Neural cell (in vitro differentiated cells): Measurements from ENCODE around the gene MUC6. TPM values are rescaled to one million over a fixed set of nuclear protein-coding genes. Genes with fewer than 3 reads are reported as not detected.

ENCODE experiments used
- H2AFZ ChIP-seq: fragments of 200-600, 300-800 bp; sonication (generic), shearing (Covaris generic); 2 replicates; pipeline ENCODE4 v1.6.0; 2014; ENCODE audit warnings: low read depth, mild to moderate bottlenecking, antibody characterized with exemption, low read length, moderate library complexity
- H3F3A ChIP-seq: fragments of 200-600 bp; shearing (Covaris generic); 2 replicates; pipeline ENCODE4 v1.6.1; 2016; ENCODE audit warnings: mild to moderate bottlenecking, moderate library complexity, mixed read lengths, antibody characterized with exemption, low read length; ENCODE audit not compliant: insufficient read depth, poor library complexity, severe bottlenecking
- H3K27ac ChIP-seq: fragments of 200-600, 300-800 bp; sonication (generic), shearing (Covaris generic); 2 replicates; pipeline ENCODE4 v1.5.1; 2014; ENCODE audit warnings: mild to moderate bottlenecking, low read length, moderate library complexity
- H3K27me3 ChIP-seq: fragments of 300-800, 200-600 bp; sonication (generic), shearing (Covaris generic); 2 replicates; pipeline ENCODE4 v1.6.0; 2014; ENCODE audit warnings: mild to moderate bottlenecking, low read depth, low read length, moderate library complexity; ENCODE audit not compliant: insufficient read depth
- H3K36me3 ChIP-seq: fragments of 300-800, 200-600 bp; sonication (generic), shearing (Covaris generic); 2 replicates; pipeline ENCODE4 v1.5.1; 2014; ENCODE audit warnings: mild to moderate bottlenecking, antibody characterized with exemption, low read length, moderate library complexity; ENCODE audit not compliant: insufficient read depth
- H3K4me2 ChIP-seq: fragments of 300-800, 200-600 bp; sonication (generic), shearing (Covaris generic); 2 replicates; pipeline ENCODE4 v1.6.0; 2014; ENCODE audit warnings: mild to moderate bottlenecking, low read length
- H3K4me3 ChIP-seq: fragments of 300-800, 200-600 bp; sonication (generic), shearing (Covaris generic); 2 replicates; pipeline ENCODE4 v1.5.1; 2014; ENCODE audit warnings: mild to moderate bottlenecking, low read length, moderate library complexity
- H3K79me2 ChIP-seq: fragments of 200-600 bp; shearing (Covaris generic); replicated peaks from 2 replicates; pipeline ENCODE4 v1.6.0; 2014; ENCODE audit warnings: mild to moderate bottlenecking, low read length, moderate library complexity; ENCODE audit not compliant: insufficient read depth
- H3K9ac ChIP-seq: fragments of 300-800, 200-600 bp; sonication (generic), shearing (Covaris generic); 2 replicates; pipeline ENCODE4 v1.6.1; 2016; ENCODE audit warnings: mild to moderate bottlenecking, low read length, mixed read lengths
- H3K9me2 ChIP-seq: fragments of 200-600 bp; shearing (Covaris generic); 2 replicates; pipeline ENCODE4 v1.6.1; 2016; ENCODE audit warnings: mild to moderate bottlenecking, low read length, mixed read lengths; ENCODE audit not compliant: insufficient read depth
- H3K9me3 ChIP-seq: fragments of 200-600, 300-800 bp; sonication (generic), shearing (Covaris generic); 2 replicates; pipeline ENCODE4 v1.6.1; 2016; ENCODE audit warnings: mild to moderate bottlenecking, mixed run types, low read length, moderate library complexity, mixed read lengths
- H4K20me1 ChIP-seq: fragments of 200-600 bp; shearing (Covaris generic); 2 replicates; pipeline ENCODE4 v1.6.1; 2016; ENCODE audit warnings: mild to moderate bottlenecking, mixed run types; ENCODE audit not compliant: insufficient read depth
- CTCF ChIP-seq: fragments of 450-650 bp; IDR thresholded peaks from 2 replicates; pipeline ENCODE4 v1.5.1; 2014; ENCODE audit warnings: antibody characterized with exemption, mild to moderate bottlenecking, moderate library complexity; ENCODE audit not compliant: poor library complexity, severe bottlenecking
- EP300 ChIP-seq: fragments of 450-650 bp; conservative IDR thresholded peaks from 2 replicates; pipeline ENCODE4 v1.6.1; 2014; ENCODE audit warnings: antibody characterized with exemption, mild to moderate bottlenecking, moderate library complexity; ENCODE audit not compliant: poor library complexity, severe bottlenecking
- EZH2 ChIP-seq: fragments of 200-600, 300-800 bp; shearing (Covaris generic), sonication (generic); IDR thresholded peaks from 2 replicates; pipeline ENCODE4 v1.6.1; 2014; ENCODE audit warnings: antibody characterized with exemption, low read length, borderline replicate concordance, mild to moderate bottlenecking; ENCODE audit not compliant: insufficient read depth, poor library complexity, severe bottlenecking
- MXI1 ChIP-seq: fragments of 450-650 bp; conservative IDR thresholded peaks from 2 replicates; pipeline ENCODE4 v1.6.1; 2014; ENCODE audit warnings: antibody characterized with exemption, mild to moderate bottlenecking; ENCODE audit not compliant: poor library complexity, severe bottlenecking
- POLR2AphosphoS5 ChIP-seq: IDR thresholded peaks from 2 replicates; pipeline ENCODE4 v1.6.1; 2012
- RAD21 ChIP-seq: fragments of 450-650 bp; conservative IDR thresholded peaks from 2 replicates; pipeline ENCODE4 v1.6.1; 2014; ENCODE audit warnings: antibody characterized with exemption, mild to moderate bottlenecking, moderate library complexity
- REST ChIP-seq: IDR thresholded peaks from 2 replicates; pipeline ENCODE4 v1.6.1; 2012; ENCODE audit warnings: borderline replicate concordance
- SMC3 ChIP-seq: fragments of 450-650 bp; conservative IDR thresholded peaks from 2 replicates; pipeline ENCODE4 v1.6.1; 2014; ENCODE audit warnings: antibody characterized with exemption, mild to moderate bottlenecking, moderate library complexity; ENCODE audit not compliant: poor library complexity
- TAF1 ChIP-seq: IDR thresholded peaks from 2 replicates; pipeline ENCODE4 v1.6.1; 2012; ENCODE audit warnings: low read depth
- polyA plus RNA-seq: library from polyadenylated mRNA; depleted of rRNA; stranded (reverse); fragments of >200 nt; gene quantifications from 2 replicates; pipeline ENCODE4 v1.2.3, GENCODE V29; 2014

Gene MUC6
- polyA plus RNA-seq, 1 donor from 2014 or later, result not detected

- Histone ChIP-seq H3K27me3 (no peaks in the 10 kb centered on the region), H2AFZ (no peak overlapping the region), H3K4me2 (no peak overlapping the region), H3K9me2 (no peaks in the 10 kb centered on the region), H3F3A (no peaks in the 10 kb centered on the region), H4K20me1 (no peaks in the 10 kb centered on the region), H3K4me3 (no peak overlapping the region), H3K79me2 (no peaks in the 10 kb centered on the region), H3K36me3 (no peaks in the 10 kb centered on the region), H3K27ac (no peak overlapping the region), H3K9ac (no peak overlapping the region), H3K9me3 (no peaks in the 10 kb centered on the region)
- TF ChIP-seq TAF1, result no peak
- no peak for TF ChIP-seq EZH2
- no peak for TF ChIP-seq SMC3
Measured at GRCh38 chr11:1070594-1071462, 34.3 kb upstream of the MUC6 start.

DNA sequence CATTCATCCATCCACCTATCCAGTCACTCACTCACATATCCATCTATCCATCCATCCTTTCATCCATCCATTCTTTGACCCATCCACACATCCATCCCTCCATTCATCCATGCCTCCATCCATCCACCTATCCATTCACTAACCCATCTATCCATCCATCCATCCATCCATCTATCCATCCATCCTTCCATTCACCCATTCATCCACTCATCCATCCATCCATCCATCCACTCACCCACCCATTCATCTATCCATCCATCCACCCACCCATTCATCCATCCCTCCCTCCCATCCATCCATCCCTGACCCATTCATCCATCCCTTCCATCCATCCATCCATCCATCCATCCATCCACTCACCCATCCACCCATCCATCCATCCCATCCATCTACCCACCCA lies 33.2 kb upstream of the MUC6 start:
- no peaks in the 10 kb centered on the region for H3F3A ChIP-seq
- no peaks in the 10 kb centered on the region for H3K79me2 ChIP-seq
- H4K20me1 ChIP-seq, result no peaks in the 10 kb centered on the region
- H3K36me3 ChIP-seq, result no peaks in the 10 kb centered on the region
- H3K9me2 ChIP-seq, result no peaks in the 10 kb centered on the region
- H3K27me3 ChIP-seq, result no peaks in the 10 kb centered on the region
- no peak overlapping the region for H2AFZ ChIP-seq
- no peak for TF ChIP-seq CTCF
- H3K4me2 ChIP-seq, result no peak overlapping the region
- H3K9ac ChIP-seq, result no peak overlapping the region
- H3K9me3 ChIP-seq, result no peaks in the 10 kb centered on the region
- H3K27ac ChIP-seq, result no peak overlapping the region
- no peak overlapping the region for H3K4me3 ChIP-seq

DNA sequence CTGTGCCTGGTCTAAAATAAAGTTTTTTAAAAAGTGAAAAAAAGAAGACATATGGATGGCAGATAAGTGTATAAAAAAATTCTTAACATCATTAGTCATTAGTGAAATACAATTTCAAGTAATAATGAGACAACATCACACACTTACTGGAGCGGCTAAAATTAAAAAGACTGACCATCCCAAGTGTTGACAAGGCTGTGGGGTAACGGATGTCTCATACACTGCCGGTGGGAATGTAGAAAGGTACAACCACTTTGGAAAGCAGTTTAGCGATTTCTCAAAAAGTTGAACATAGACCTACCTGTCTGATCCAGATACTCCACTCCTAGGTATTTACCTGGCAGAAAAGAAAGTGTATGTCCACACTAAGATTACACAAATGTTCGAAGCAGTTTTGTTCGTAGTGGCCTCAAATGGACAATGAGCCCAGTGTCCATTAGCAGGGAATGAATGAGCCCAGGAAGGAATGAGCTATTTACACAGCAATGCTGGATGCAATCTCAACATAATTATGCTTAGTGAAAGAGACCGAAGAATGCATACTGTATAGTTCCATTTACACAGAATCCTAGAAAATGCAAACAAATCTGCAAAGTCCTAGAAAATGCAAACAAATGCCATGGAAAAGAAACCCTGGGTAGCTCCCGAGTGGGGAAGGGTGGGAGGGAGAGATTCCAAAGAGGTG lies 31.4 kb upstream of the MUC6 start:
- no peak overlapping the region for H2AFZ ChIP-seq
- H4K20me1 ChIP-seq, result no peaks in the 10 kb centered on the region
- no peak overlapping the region for H3K4me3 ChIP-seq
- H3K9ac ChIP-seq, result no peak overlapping the region
- no peaks in the 10 kb centered on the region for H3K9me2 ChIP-seq
- no peaks in the 10 kb centered on the region for H3K79me2 ChIP-seq
- H3K9me3 ChIP-seq, result no peaks in the 10 kb centered on the region
- H3K27me3 ChIP-seq, result no peaks in the 10 kb centered on the region
- H3K4me2 ChIP-seq, result no peak overlapping the region
- TF ChIP-seq TAF1, result no peak
- no peak for TF ChIP-seq EZH2
- no peak for TF ChIP-seq POLR2AphosphoS5
- TF ChIP-seq RAD21, result no peak
- TF ChIP-seq EP300, result no peak
- TF ChIP-seq MXI1, result no peak
- no peak for TF ChIP-seq REST
- TF ChIP-seq CTCF, result no peak
- no peak for TF ChIP-seq SMC3
- no peaks in the 10 kb centered on the region for H3F3A ChIP-seq
- no peaks in the 10 kb centered on the region for H3K36me3 ChIP-seq
- H3K27ac ChIP-seq, result no peak overlapping the region
